ENCODE data around the gene RACGAP1.

Gene RACGAP1

DNA sequence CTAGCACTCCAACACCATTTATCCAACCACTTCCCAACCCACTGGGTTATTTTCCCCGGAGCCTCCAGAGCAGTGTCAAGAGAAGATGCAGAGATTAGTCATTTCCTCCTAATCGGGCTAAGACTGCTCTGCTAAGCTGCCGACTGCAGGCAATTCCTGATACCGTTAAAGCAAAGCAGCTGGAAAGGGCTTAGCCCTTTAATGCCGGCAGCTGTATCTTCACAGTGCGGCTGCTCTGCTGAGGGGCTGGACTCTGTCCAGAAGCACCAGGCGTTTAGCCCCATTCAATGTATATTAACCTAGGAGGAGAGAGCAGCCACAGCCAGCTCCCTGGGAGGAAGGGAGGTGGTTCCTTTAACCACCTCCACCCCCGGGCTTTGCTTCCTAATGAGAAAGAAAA, 41.4 kb downstream of the RACGAP1 start:
- ATAC-seq, result peak; percentile 90
- TF ChIP-seq, protein P1, sequence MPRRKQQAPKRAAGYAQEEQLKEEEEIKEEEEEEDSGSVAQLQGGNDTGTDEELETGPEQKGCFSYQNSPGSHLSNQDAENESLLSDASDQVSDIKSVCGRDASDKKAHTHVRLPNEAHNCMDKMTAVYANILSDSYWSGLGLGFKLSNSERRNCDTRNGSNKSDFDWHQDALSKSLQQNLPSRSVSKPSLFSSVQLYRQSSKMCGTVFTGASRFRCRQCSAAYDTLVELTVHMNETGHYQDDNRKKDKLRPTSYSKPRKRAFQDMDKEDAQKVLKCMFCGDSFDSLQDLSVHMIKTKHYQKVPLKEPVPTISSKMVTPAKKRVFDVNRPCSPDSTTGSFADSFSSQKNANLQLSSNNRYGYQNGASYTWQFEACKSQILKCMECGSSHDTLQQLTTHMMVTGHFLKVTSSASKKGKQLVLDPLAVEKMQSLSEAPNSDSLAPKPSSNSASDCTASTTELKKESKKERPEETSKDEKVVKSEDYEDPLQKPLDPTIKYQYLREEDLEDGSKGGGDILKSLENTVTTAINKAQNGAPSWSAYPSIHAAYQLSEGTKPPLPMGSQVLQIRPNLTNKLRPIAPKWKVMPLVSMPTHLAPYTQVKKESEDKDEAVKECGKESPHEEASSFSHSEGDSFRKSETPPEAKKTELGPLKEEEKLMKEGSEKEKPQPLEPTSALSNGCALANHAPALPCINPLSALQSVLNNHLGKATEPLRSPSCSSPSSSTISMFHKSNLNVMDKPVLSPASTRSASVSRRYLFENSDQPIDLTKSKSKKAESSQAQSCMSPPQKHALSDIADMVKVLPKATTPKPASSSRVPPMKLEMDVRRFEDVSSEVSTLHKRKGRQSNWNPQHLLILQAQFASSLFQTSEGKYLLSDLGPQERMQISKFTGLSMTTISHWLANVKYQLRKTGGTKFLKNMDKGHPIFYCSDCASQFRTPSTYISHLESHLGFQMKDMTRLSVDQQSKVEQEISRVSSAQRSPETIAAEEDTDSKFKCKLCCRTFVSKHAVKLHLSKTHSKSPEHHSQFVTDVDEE (CRISPR knock-in tag; IDR thresholded peaks at IDR 0.05), result peak; percentile 86; the same call in 1 of the 2 replicates
- TF ChIP-seq ZFP3 (CRISPR knock-in tag; IDR thresholded peaks at IDR 0.05), result no peak
- no peak for TF ChIP-seq CREB5 (CRISPR knock-in tag; IDR thresholded peaks at IDR 0.05; ENCODE audit: low read depth)
- no peak for TF ChIP-seq GLIS3 (CRISPR knock-in tag; IDR thresholded peaks at IDR 0.05)
- 0 out of 2 replicates have a peak, but pooled peaks have one; percentile 29 for TF ChIP-seq ZNF8 (CRISPR knock-in tag; IDR thresholded peaks at IDR 0.05)
- TF ChIP-seq BACH2 (CRISPR knock-in tag; IDR thresholded peaks at IDR 0.05; ENCODE audit: borderline replicate concordance), result no peak
- TF ChIP-seq, protein P2, sequence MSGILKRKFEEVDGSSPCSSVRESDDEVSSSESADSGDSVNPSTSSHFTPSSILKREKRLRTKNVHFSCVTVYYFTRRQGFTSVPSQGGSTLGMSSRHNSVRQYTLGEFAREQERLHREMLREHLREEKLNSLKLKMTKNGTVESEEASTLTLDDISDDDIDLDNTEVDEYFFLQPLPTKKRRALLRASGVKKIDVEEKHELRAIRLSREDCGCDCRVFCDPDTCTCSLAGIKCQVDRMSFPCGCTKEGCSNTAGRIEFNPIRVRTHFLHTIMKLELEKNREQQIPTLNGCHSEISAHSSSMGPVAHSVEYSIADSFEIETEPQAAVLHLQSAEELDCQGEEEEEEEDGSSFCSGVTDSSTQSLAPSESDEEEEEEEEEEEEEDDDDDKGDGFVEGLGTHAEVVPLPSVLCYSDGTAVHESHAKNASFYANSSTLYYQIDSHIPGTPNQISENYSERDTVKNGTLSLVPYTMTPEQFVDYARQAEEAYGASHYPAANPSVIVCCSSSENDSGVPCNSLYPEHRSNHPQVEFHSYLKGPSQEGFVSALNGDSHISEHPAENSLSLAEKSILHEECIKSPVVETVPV (CRISPR knock-in tag; IDR thresholded peaks at IDR 0.05), result no peak
- no peak for TF ChIP-seq TOX (CRISPR knock-in tag; IDR thresholded peaks at IDR 0.05; ENCODE audit: borderline replicate concordance)
- no peak for TF ChIP-seq ARNTL (CRISPR knock-in tag; IDR thresholded peaks at IDR 0.05; ENCODE audit: borderline replicate concordance, low read depth)
- TF ChIP-seq ISL1 (CRISPR knock-in tag; IDR thresholded peaks at IDR 0.05), result no peak
- no peak for TF ChIP-seq RARB (CRISPR knock-in tag; IDR thresholded peaks at IDR 0.05)
- no peak for TF ChIP-seq ZC3H10 (CRISPR knock-in tag; IDR thresholded peaks at IDR 0.05)
- TF ChIP-seq ESRRG (CRISPR knock-in tag; IDR thresholded peaks at IDR 0.05), result no peak
- peak; percentile 55; the same call in 1 of the 2 replicates for TF ChIP-seq ZNF70 (CRISPR knock-in tag; IDR thresholded peaks at IDR 0.05)
- TF ChIP-seq, protein P3, sequence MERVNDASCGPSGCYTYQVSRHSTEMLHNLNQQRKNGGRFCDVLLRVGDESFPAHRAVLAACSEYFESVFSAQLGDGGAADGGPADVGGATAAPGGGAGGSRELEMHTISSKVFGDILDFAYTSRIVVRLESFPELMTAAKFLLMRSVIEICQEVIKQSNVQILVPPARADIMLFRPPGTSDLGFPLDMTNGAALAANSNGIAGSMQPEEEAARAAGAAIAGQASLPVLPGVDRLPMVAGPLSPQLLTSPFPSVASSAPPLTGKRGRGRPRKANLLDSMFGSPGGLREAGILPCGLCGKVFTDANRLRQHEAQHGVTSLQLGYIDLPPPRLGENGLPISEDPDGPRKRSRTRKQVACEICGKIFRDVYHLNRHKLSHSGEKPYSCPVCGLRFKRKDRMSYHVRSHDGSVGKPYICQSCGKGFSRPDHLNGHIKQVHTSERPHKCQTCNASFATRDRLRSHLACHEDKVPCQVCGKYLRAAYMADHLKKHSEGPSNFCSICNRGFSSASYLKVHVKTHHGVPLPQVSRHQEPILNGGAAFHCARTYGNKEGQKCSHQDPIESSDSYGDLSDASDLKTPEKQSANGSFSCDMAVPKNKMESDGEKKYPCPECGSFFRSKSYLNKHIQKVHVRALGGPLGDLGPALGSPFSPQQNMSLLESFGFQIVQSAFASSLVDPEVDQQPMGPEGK (CRISPR knock-in tag; IDR thresholded peaks at IDR 0.05; ENCODE audit: borderline replicate concordance), result no peak
- TF ChIP-seq ZNF565 (CRISPR knock-in tag; conservative IDR thresholded peaks at IDR 0.05; ENCODE audit: low read depth), result no peak
- TF ChIP-seq OSR1 (CRISPR knock-in tag; IDR thresholded peaks at IDR 0.05), result no peak
- TF ChIP-seq SNAI2 (CRISPR knock-in tag; IDR thresholded peaks at IDR 0.05), result no peak
- no peak for TF ChIP-seq PPARA (CRISPR knock-in tag; IDR thresholded peaks at IDR 0.05; ENCODE audit: borderline replicate concordance)
- no peak for TF ChIP-seq ZFP30 (CRISPR knock-in tag; IDR thresholded peaks at IDR 0.05)
- TF ChIP-seq TCF4 (CRISPR knock-in tag; IDR thresholded peaks at IDR 0.05; ENCODE audit: borderline replicate concordance), result peak; percentile 42; the same call in 1 of the 2 replicates
- TF ChIP-seq POU6F1 (CRISPR knock-in tag; IDR thresholded peaks at IDR 0.05; ENCODE audit: borderline replicate concordance, low read depth), result no peak
- no peak for TF ChIP-seq CSDC2 (CRISPR knock-in tag; IDR thresholded peaks at IDR 0.05)

DNA sequence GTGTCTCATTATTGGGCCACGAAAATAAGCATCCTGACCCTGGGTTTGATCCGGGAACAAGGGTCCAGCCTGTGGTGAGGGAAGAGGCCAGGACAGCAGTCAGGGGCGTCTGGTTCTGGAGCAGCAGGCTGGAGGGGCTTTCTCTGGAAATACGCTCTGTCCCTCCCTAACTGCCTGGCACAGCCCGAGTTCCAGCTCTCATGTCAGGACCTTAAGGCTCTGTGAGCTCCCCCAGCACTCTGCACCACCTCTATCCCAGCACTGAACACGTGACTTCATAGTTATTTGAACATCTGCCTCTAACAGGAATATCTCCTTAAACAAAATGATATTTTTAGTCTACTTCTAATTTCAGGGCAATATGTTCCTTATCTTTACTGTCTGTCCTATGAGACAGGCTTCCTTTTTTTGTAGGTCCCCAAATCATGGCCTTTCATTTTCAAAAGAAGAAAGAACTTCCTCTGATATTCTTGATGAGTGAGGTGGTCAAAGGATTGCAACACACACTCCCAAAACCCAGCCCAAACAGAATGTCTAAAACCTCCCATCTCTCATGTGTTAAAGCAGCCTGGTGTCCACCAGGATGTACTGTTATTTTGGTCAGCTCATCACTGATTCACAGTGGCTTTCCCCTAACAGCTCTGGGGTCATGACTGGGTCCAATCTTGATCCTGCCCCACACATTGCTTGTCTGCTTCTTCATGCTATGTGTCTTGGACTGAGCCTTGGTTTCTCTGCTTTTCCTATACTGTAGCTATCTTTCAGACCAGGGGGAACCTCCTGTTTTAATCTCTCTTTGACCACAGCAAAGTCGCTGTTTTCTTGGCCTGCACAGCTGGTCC, 42.8 kb downstream of the RACGAP1 start:
- ATAC-seq, result no peak
- TF ChIP-seq TOX (CRISPR knock-in tag; IDR thresholded peaks at IDR 0.05; ENCODE audit: borderline replicate concordance) (no peak), ZNF8 (CRISPR knock-in tag; IDR thresholded peaks at IDR 0.05) (no peak), ARNTL (CRISPR knock-in tag; IDR thresholded peaks at IDR 0.05; ENCODE audit: borderline replicate concordance, low read depth) (no peak), GLIS3 (CRISPR knock-in tag; IDR thresholded peaks at IDR 0.05) (no peak), SNAI2 (CRISPR knock-in tag; IDR thresholded peaks at IDR 0.05) (no peak), POU6F1 (CRISPR knock-in tag; IDR thresholded peaks at IDR 0.05; ENCODE audit: borderline replicate concordance, low read depth) (no peak), BACH2 (CRISPR knock-in tag; IDR thresholded peaks at IDR 0.05; ENCODE audit: borderline replicate concordance) (no peak), RARB (CRISPR knock-in tag; IDR thresholded peaks at IDR 0.05) (no peak), ISL1 (CRISPR knock-in tag; IDR thresholded peaks at IDR 0.05) (no peak), ESRRG (CRISPR knock-in tag; IDR thresholded peaks at IDR 0.05) (no peak), ZFP3 (CRISPR knock-in tag; IDR thresholded peaks at IDR 0.05) (no peak), ZC3H10 (CRISPR knock-in tag; IDR thresholded peaks at IDR 0.05) (no peak)
- TF ChIP-seq, protein P2 (CRISPR knock-in tag; IDR thresholded peaks at IDR 0.05), result no peak
- TF ChIP-seq, protein P3 (CRISPR knock-in tag; IDR thresholded peaks at IDR 0.05; ENCODE audit: borderline replicate concordance), result no peak
